Amniotic stem cell (primary cell): ENCODE data around the gene PTGDR2.

Source experiments
- DNase-seq: peaks from one replicate; lab custom pipeline; 2025; lab: John Stamatoyannopoulos, UW

PTGDR2 gene

GRCh38 chr11:60858731-60859464 lies 3.1 kb upstream of the PTGDR2 start:
- DNase-seq, result no peak

GRCh38 chr11:60858236-60858635 lies 2.5 kb upstream of the PTGDR2 start:
- DNase-seq, result no peak

GRCh38 chr11:60857378-60858232 lies 1.9 kb upstream of the PTGDR2 start:
- no peak for DNase-seq

GRCh38 chr11:60854847-60855725 lies 664 bp downstream of the PTGDR2 start:
- DNase-seq, result no peak

- no peak for DNase-seq
Observed at GRCh38 chr11:60854140-60854846, 1.5 kb downstream of the PTGDR2 start.

GRCh38 chr11:60852982-60853950 lies 2.5 kb downstream of the PTGDR2 start:
- no peak for DNase-seq

GRCh38 chr11:60852117-60852981 lies 3.4 kb downstream of the PTGDR2 start:
- DNase-seq, result no peak

GRCh38 chr11:60851327-60852104 lies 4.2 kb downstream of the PTGDR2 start:
- DNase-seq, result no peak

GRCh38 chr11:60849641-60850520 lies 5.9 kb downstream of the PTGDR2 start:
- no peak for DNase-seq

GRCh38 chr11:60848714-60849151 lies 7.0 kb downstream of the PTGDR2 start:
- no peak for DNase-seq

- DNase-seq, result no peak
Observed at GRCh38 chr11:60847896-60848295, 7.9 kb downstream of the PTGDR2 start.

GRCh38 chr11:60847281-60847680 lies 8.5 kb downstream of the PTGDR2 start:
- no peak for DNase-seq

- no peak for DNase-seq
Observed at GRCh38 chr11:60845338-60845737, 10.4 kb downstream of the PTGDR2 start.

- DNase-seq, result no peak
Observed at GRCh38 chr11:60844870-60845221, 10.9 kb downstream of the PTGDR2 start.

GRCh38 chr11:60844045-60844869 lies 11.5 kb downstream of the PTGDR2 start:
- no peak for DNase-seq

- DNase-seq, result no peak
Observed at GRCh38 chr11:60842668-60843600, 12.8 kb downstream of the PTGDR2 start.
